ENCODE results near the gene RNF34.

RNF34 gene

DNA sequence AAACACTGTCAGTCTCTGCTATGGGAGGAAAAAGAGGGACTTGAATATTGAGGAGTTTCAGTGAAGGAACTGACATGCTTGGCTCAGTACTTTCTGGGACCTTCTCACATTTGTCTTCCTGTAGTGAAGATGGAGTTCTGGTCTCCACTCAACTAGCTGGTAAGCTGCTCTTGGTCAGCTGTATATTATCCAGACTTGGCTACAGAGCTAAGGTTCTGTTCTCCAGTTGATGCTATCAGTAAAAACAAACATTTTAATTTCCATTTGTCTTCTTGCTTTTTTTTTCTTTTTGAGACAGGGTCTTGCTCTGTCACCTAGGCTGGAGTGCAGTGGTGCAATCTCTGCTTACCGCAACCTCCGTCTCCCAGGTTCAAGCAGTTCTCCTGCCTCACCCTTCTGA, 5.3 kb downstream of the RNF34 start:
- TF ChIP-seq SIN3A (IDR thresholded peaks at IDR 0.05; ENCODE audit: borderline replicate concordance, insufficient read depth, low read length) (no peak), POLR2AphosphoS5 (IDR thresholded peaks at IDR 0.05; ENCODE audit: low read depth, low read length) (no peak), TAF1 (IDR thresholded peaks at IDR 0.05; ENCODE audit: borderline replicate concordance, insufficient read depth, low read length) (no peak), FOXP2 (optimal IDR thresholded peaks at IDR 0.05; ENCODE audit: borderline replicate concordance, extremely low read depth, extremely low read length, insufficient read depth) (no peak)
- TF ChIP-seq, protein P1, sequence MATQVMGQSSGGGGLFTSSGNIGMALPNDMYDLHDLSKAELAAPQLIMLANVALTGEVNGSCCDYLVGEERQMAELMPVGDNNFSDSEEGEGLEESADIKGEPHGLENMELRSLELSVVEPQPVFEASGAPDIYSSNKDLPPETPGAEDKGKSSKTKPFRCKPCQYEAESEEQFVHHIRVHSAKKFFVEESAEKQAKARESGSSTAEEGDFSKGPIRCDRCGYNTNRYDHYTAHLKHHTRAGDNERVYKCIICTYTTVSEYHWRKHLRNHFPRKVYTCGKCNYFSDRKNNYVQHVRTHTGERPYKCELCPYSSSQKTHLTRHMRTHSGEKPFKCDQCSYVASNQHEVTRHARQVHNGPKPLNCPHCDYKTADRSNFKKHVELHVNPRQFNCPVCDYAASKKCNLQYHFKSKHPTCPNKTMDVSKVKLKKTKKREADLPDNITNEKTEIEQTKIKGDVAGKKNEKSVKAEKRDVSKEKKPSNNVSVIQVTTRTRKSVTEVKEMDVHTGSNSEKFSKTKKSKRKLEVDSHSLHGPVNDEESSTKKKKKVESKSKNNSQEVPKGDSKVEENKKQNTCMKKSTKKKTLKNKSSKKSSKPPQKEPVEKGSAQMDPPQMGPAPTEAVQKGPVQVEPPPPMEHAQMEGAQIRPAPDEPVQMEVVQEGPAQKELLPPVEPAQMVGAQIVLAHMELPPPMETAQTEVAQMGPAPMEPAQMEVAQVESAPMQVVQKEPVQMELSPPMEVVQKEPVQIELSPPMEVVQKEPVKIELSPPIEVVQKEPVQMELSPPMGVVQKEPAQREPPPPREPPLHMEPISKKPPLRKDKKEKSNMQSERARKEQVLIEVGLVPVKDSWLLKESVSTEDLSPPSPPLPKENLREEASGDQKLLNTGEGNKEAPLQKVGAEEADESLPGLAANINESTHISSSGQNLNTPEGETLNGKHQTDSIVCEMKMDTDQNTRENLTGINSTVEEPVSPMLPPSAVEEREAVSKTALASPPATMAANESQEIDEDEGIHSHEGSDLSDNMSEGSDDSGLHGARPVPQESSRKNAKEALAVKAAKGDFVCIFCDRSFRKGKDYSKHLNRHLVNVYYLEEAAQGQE (IDR thresholded peaks at IDR 0.05; ENCODE audit: insufficient read depth in 1 of 2, low read depth in 2 of 2, low read length in 2 of 2) = no peak

DNA sequence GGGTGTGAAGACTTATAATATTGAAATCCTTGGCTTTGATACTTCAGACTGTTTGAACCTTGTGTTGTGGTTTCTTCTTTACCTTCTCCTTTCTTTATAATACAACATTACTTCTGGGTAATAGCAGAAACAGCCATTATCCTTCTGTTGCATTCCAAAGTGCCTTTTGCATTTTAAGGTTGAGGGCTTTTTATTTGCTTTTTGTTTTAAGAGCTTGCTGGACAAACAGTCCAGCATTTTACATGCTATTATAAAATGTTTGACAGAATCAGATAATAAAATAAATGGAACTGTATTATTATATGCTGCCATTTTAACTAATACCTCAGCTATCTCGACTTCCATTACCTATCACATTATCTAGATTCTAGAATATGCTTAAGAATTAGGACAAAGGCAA, 14.0 kb downstream of the RNF34 start:
- TF ChIP-seq POLR2AphosphoS5 (IDR thresholded peaks at IDR 0.05; ENCODE audit: low read depth, low read length) (no peak), TAF1 (IDR thresholded peaks at IDR 0.05; ENCODE audit: borderline replicate concordance, insufficient read depth, low read length) (no peak), SIN3A (IDR thresholded peaks at IDR 0.05; ENCODE audit: borderline replicate concordance, insufficient read depth, low read length) (no peak), FOXP2 (optimal IDR thresholded peaks at IDR 0.05; ENCODE audit: borderline replicate concordance, extremely low read depth, extremely low read length, insufficient read depth) (no peak)
- TF ChIP-seq, protein P1 (IDR thresholded peaks at IDR 0.05; ENCODE audit: insufficient read depth in 1 of 2, low read depth in 2 of 2, low read length in 2 of 2) = no peak

DNA sequence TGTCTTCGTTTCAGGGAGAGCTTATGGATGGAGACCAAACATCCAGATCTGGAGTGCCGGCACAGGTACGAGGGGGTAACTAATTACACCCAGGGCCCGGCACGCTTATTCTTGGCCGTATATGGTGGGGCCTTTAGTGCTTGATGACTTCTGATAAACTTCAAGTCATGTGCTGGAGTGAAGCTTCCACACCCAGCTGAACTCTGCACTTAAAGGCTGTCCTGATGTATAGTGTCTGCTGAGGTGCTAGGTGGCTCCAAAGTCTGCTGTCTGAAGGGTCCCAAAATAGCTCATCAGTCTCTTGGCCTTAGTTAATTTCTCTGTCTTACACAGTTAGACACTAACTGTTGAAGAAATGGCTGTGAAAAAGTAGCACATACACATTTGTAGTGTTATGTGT, 17.9 kb downstream of the RNF34 start:
- TF ChIP-seq, protein P1 (IDR thresholded peaks at IDR 0.05; ENCODE audit: insufficient read depth in 1 of 2, low read depth in 2 of 2, low read length in 2 of 2) = no peak
- TF ChIP-seq TAF1 (IDR thresholded peaks at IDR 0.05; ENCODE audit: borderline replicate concordance, insufficient read depth, low read length) (no peak), SIN3A (IDR thresholded peaks at IDR 0.05; ENCODE audit: borderline replicate concordance, insufficient read depth, low read length) (no peak), FOXP2 (optimal IDR thresholded peaks at IDR 0.05; ENCODE audit: borderline replicate concordance, extremely low read depth, extremely low read length, insufficient read depth) (no peak), POLR2AphosphoS5 (IDR thresholded peaks at IDR 0.05; ENCODE audit: low read depth, low read length) (no peak)

DNA sequence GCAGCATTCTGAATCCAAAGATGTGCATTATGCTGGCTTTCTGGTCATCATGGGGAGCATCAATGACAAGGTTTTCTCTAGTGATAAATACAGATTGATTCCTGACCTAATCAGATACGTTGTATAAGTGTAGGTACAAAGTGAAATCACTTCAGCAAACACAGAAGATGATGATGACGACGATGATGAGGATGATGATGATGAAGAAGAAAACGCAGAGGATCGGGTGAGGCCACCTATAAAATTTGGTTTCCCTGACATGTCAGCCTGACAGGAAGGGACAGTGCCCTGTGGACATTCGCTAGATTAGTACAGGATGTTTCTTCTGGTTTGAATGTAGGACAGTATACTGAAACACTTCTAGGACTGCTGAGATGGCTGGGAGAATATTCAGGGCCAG, 20.2 kb downstream of the RNF34 start:
- TF ChIP-seq POLR2AphosphoS5 (IDR thresholded peaks at IDR 0.05; ENCODE audit: low read depth, low read length) (no peak), TAF1 (IDR thresholded peaks at IDR 0.05; ENCODE audit: borderline replicate concordance, insufficient read depth, low read length) (no peak), SIN3A (IDR thresholded peaks at IDR 0.05; ENCODE audit: borderline replicate concordance, insufficient read depth, low read length) (no peak), FOXP2 (optimal IDR thresholded peaks at IDR 0.05; ENCODE audit: borderline replicate concordance, extremely low read depth, extremely low read length, insufficient read depth) (no peak)
- TF ChIP-seq, protein P1 (IDR thresholded peaks at IDR 0.05; ENCODE audit: insufficient read depth in 1 of 2, low read depth in 2 of 2, low read length in 2 of 2) = no peak

DNA sequence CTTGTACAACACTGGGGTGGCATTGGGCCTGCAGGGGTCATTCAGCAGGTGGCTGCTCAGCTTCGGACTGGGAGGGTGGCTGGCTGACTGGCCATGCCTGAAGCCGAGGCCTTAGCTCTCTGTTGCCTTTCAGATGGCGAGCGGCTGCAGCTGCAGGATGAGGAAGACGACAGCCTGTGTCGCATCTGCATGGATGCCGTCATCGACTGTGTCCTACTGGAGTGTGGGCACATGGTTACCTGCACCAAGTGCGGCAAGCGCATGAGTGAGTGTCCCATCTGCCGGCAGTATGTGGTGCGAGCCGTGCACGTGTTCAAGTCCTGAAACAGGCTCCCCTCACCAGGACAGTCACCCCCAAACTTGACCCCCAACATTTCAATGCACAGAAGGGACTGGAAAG, 23.3 kb downstream of the RNF34 start:
- TF ChIP-seq, protein P1 (IDR thresholded peaks at IDR 0.05; ENCODE audit: insufficient read depth in 1 of 2, low read depth in 2 of 2, low read length in 2 of 2) = no peak
- TF ChIP-seq SIN3A (IDR thresholded peaks at IDR 0.05; ENCODE audit: borderline replicate concordance, insufficient read depth, low read length) (no peak), POLR2AphosphoS5 (IDR thresholded peaks at IDR 0.05; ENCODE audit: low read depth, low read length) (no peak), TAF1 (IDR thresholded peaks at IDR 0.05; ENCODE audit: borderline replicate concordance, insufficient read depth, low read length) (no peak), FOXP2 (optimal IDR thresholded peaks at IDR 0.05; ENCODE audit: borderline replicate concordance, extremely low read depth, extremely low read length, insufficient read depth) (no peak)

All from PFSK-1 (cell line).